Activated CD4-positive, alpha-beta memory T cell treated with anti-CD3 and anti-CD28 coated beads, Interleukin-2, amount 10 ng/mL, durations not matched to agents 7 days and 5 days (primary cell): Measurements from ENCODE around the gene EZR. TPM values are rescaled to one million over a fixed set of nuclear protein-coding genes. Genes with fewer than 3 reads are reported as not detected.
A peak's percentile ranks its signal among the peaks of the same experiment; 100 is the strongest.
"Not testable (repeated sequence)": the region's sequence is repeated elsewhere in the genome, so short reads cannot be mapped to it uniquely, and the experiment has no call there.

Source experiments
- CTCF ChIA-PET: fragments of 350-600 bp; sonication (Branson Sonifier 250); formaldehyde crosslinking; loops from one replicate; lab custom pipeline; 2021; ENCODE audit warnings: antibody characterized with exemption, inconsistent platforms; lab: Charles Lee
- POLR2A ChIA-PET: fragments of 350-600 bp; sonication (Branson Sonifier 250); formaldehyde crosslinking; loops from one replicate; lab custom pipeline; 2021; ENCODE audit warnings: antibody characterized with exemption; lab: Charles Lee
- DNase-seq: peaks from one replicate; pipeline ENCODE4 v3.0.0-alpha.2; 2020
- H3K27ac Mint-ChIP-seq: one replicate; pipeline ENCODE4 v1.8.0; 2021; ENCODE audit warnings: mild to moderate bottlenecking, mixed read lengths
- H3K27me3 Mint-ChIP-seq: one replicate; pipeline ENCODE4 v1.8.0; 2021; ENCODE audit warnings: mixed read lengths
- H3K36me3 Mint-ChIP-seq: one replicate; pipeline ENCODE4 v1.8.0; 2021; ENCODE audit warnings: low read depth, mixed read lengths
- H3K4me1 Mint-ChIP-seq: one replicate; pipeline ENCODE4 v1.8.0; 2021; ENCODE audit warnings: mixed read lengths
- H3K4me3 Mint-ChIP-seq: one replicate; pipeline ENCODE4 v1.8.0; 2021; ENCODE audit warnings: mild to moderate bottlenecking, mixed read lengths
- H3K9me3 Mint-ChIP-seq: one replicate; pipeline ENCODE4 v1.8.0; 2021; ENCODE audit warnings: mixed read lengths
- total RNA-seq, 2 experiments: library from RNA; stranded (reverse); gene quantifications; one replicate each; pipeline ENCODE4 v1.2.3, GENCODE V29; 2021

Gene EZR
- total RNA-seq, 2 experiments from 2014 or later = 225 to 228 TPM

DNA sequence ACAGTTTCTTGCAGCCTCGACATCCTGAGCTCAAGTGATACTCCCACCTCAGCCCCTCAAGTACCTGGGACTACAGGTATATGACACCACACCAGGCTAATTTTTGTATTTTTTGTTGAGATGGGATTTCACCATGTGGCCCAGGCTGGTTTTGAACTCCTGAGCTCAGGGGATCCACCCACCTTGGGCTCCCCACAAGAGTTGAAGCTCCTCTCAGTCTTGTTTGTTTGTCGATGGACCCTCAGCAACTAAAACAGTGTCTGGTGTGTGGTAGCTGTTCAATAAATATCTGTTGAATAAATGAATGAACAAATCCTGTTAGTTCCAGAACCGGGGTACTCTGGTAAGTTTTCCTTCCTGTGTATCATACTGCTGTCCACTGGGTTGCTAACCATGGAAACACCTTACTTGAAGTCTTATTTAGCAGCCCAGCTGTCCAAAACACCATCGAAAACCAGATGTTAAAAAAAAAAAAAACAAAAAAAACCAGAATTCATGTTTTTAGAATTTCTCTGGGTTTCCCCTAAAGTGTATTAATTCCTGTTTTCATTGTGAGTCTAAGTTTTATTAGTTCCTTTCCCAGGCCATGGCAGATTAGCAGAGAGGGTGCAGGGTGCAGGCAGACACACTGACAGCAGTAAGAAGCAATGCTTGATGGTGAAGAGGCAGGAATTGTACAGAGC, 7.8 kb upstream of the EZR start:
- H3K4me1 Mint-ChIP-seq = no peaks in the 10 kb centered on the region
- CTCF ChIA-PET = interaction anchor here (1.3 kb wide), 1 partner anchor 182 kb away, joined by 3 read pairs; no protein-coding TSS in a partner anchor
- no peak overlapping the region for H3K27ac Mint-ChIP-seq
- H3K4me3 Mint-ChIP-seq = no peak overlapping the region
- no peaks in the 10 kb centered on the region for H3K9me3 Mint-ChIP-seq
- H3K27me3 Mint-ChIP-seq = peaks cover 1% of the 10 kb centered on the region
- H3K36me3 Mint-ChIP-seq = no peaks in the 10 kb centered on the region
- POLR2A ChIA-PET = no interaction called here
- no peak for DNase-seq

DNA sequence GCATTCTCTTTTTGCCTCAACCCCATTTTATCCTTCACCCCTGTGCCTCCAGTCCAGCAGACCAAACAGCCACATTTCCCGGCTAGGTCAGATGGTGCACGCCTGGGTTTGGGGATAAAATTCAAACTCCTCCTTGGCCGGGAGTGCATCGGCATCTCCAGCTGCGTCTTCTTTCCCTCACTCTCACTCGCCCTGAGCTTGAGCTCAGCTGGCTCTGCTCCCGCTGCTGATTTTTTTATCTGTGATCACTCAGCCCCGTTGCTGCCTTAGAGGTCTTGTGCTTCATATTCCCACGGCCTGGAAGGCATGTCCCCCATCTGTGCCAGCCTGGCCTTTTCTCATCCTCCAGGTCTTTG, 6.8 kb upstream of the EZR start:
- H3K4me1 Mint-ChIP-seq = no peaks in the 10 kb centered on the region
- DNase-seq = no peak
- H3K9me3 Mint-ChIP-seq = no peaks in the 10 kb centered on the region
- peaks cover 1% of the 10 kb centered on the region for H3K27me3 Mint-ChIP-seq
- ChIA-PET POLR2A (no interaction called here), CTCF (interaction anchor here (0.8 kb wide), 1 partner anchor 44 kb away, joined by 3 read pairs; no protein-coding TSS in a partner anchor)
- H3K36me3 Mint-ChIP-seq = no peaks in the 10 kb centered on the region
- no peak overlapping the region for H3K27ac Mint-ChIP-seq
- H3K4me3 Mint-ChIP-seq = no peak overlapping the region

DNA sequence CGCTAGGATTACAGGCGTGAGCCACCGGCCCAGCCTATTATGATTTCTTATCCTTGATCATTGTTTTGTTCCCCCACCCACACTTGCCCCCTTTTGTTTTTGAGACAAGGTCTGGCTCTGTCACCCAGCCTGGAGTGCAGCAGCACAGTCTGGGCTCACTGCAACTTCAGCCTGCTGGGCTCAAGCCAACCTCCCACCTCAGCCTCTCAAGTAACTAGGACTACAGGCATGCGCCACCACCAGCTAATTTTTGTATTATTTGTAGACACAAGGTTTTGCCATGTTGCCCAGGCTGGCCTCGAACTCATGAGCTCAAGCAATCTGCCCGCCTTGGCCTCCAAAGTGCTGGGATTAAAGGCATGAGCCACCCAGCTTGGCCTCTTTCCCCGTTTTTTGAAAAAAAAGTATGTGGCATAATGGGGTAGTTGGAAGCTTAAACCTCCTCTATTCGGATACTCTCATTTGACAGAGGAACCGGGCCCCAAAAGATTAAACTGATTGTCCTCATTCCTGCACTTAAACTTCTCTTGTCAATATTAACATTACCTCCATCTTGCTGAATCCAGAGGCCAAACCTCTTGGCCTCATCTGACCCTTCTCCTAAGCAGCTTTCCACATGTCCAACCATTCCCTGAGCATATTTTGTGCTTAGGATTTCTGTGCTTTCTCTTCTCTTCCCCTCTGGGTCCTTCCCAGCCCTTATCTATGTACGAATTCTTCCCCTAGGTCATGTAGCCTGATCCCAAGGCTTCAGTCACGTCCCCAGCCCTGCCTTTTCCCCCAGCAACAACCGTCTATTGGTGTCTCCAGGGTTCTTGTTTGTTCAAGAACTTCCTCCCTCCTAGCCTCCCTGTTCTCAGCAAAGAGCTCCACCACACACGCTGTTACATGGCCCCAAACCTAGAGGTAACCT, 6.1 kb upstream of the EZR start:
- H3K9me3 Mint-ChIP-seq = no peaks in the 10 kb centered on the region
- no peak for DNase-seq
- ChIA-PET POLR2A (no interaction called here), CTCF (interaction anchor here (0.8 kb wide), 1 partner anchor 44 kb away, joined by 3 read pairs; no protein-coding TSS in a partner anchor)
- peaks cover 1% of the 10 kb centered on the region for H3K27me3 Mint-ChIP-seq
- peaks cover under 1% of the 10 kb centered on the region for H3K4me1 Mint-ChIP-seq
- no peak overlapping the region for H3K27ac Mint-ChIP-seq
- no peak overlapping the region for H3K4me3 Mint-ChIP-seq
- no peaks in the 10 kb centered on the region for H3K36me3 Mint-ChIP-seq

DNA sequence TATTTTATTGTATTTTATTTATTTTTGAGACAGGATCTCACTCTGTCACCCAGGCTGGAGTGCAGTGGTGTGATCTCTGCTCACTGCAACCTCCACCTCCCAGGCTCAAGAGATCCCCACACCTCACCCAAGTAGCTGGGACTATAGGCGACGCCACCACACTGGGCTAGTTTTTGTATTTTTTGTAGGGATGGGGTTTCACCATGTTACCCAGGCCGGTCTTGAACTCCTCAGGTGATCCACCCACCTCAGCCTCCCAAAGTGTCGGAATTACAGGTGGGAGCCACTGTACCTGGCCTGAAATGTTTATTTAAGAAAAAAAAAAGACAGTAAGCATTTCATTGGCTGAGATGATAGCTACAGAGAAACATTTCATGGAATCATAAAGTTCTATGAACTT, 4.4 kb upstream of the EZR start:
- H3K4me1 Mint-ChIP-seq, H3K9me3 Mint-ChIP-seq, DNase-seq, H3K27me3 Mint-ChIP-seq, H3K4me3 Mint-ChIP-seq, H3K36me3 Mint-ChIP-seq, H3K27ac Mint-ChIP-seq: not testable (repeated sequence)
- POLR2A ChIA-PET = interaction anchor here (0.9 to 2.4 kb wide), 3 partner anchors 30 to 46 kb away, joined by 4 to 11 read pairs (median 7); no protein-coding TSS in a partner anchor
- CTCF ChIA-PET = interaction anchor here (0.9 kb wide), 1 partner anchor 71 kb away, joined by 3 read pairs; no protein-coding TSS in a partner anchor

DNA sequence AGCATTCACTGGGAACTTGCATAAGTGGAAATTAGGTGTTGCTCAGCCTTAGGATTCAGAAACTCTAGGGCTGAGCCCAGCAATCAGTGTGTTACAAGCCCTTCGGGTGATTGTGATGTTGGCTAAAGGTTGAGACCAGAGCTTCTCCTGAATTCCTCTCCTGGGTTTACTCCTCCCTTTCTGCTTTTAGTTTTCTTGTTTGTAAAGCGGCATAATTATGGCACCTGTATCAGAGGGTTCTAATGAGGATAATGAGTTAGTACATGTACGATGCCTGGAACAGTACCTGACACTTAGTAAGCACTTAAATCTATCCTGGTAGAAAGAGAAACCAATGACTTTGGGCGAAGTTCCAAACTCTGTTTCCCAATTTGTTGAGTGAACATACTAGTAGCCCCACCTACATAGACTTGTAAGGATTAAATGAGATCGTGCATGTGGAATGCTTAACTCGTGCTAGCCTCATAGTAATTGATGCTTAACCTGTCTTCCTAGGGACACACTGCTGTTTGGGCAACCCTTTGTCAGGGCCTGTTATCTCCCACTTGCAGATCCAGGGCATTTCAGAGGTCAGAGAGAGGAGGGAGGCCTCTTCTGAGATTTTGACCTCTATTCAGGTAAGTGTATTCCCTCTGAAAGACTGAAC, 932 bp upstream of the EZR start:
- Mint-ChIP-seq H3K4me1 (peaks cover 21% of the 10 kb centered on the region), H3K27me3 (no peaks in the 10 kb centered on the region), H3K9me3 (no peaks in the 10 kb centered on the region), H3K4me3 (peak overlapping the region; percentile 64), H3K36me3 (peaks cover 30% of the 10 kb centered on the region), H3K27ac (peak overlapping the region; percentile 77)
- no peak for DNase-seq
- CTCF ChIA-PET = interaction anchor here (0.5 to 1.7 kb wide), 5 partner anchors 9 to 166 kb away, joined by 3 to 9 read pairs (median 3); no protein-coding TSS in a partner anchor
- POLR2A ChIA-PET = interaction anchor here (0.9 to 5.7 kb wide), 14 partner anchors 10 to 243 kb away, joined by 3 to 64 read pairs (median 6); partner anchors contain the start of genes DYNLT1 and SYTL3

DNA sequence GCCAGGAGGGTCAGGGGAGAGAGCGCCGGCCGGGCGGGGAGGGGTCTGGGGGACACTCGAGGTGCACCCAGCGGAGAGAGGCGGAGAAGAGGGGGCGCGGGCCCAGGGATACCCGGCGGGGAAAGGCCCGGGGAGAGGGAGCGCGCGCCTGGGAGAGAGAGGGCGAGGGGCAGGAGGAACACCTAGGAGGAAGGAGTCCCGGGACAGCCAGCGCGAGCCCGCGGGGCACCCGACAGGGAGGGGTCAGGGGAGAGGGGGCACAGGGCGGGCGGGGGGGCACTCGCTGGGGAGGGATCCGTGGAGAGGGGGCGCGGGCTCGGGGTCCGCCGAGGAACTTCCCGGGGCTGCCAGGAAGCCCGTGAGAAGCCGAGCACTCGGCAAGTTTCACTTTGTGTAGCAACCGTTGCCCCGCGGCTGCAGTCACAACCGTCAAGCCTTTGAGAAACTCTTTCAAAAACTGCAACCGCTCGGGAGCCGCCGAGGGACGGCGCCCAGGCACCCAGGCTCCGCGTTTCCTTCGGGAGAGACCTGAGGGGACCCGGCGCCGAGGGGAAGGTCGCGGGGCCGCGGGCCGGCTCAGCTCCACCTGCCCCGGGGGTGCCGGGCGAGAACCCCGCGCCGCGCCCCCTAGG, 471 bp downstream of the EZR start:
- Mint-ChIP-seq H3K9me3 (no peaks in the 10 kb centered on the region), H3K4me1 (peaks cover 35% of the 10 kb centered on the region), H3K4me3 (peak overlapping the region; percentile 99), H3K36me3 (peaks cover 44% of the 10 kb centered on the region), H3K27me3 (no peaks in the 10 kb centered on the region), H3K27ac (peak overlapping the region; percentile 77)
- POLR2A ChIA-PET = interaction anchor here (0.6 to 5.7 kb wide), 16 partner anchors 10 to 220 kb away, joined by 3 to 64 read pairs (median 5); no protein-coding TSS in a partner anchor
- DNase-seq = peak; percentile 78
- CTCF ChIA-PET = interaction anchor here (1.3 to 1.7 kb wide), 2 partner anchors 27 to 51 kb away, joined by 4 to 9 read pairs; no protein-coding TSS in a partner anchor

DNA sequence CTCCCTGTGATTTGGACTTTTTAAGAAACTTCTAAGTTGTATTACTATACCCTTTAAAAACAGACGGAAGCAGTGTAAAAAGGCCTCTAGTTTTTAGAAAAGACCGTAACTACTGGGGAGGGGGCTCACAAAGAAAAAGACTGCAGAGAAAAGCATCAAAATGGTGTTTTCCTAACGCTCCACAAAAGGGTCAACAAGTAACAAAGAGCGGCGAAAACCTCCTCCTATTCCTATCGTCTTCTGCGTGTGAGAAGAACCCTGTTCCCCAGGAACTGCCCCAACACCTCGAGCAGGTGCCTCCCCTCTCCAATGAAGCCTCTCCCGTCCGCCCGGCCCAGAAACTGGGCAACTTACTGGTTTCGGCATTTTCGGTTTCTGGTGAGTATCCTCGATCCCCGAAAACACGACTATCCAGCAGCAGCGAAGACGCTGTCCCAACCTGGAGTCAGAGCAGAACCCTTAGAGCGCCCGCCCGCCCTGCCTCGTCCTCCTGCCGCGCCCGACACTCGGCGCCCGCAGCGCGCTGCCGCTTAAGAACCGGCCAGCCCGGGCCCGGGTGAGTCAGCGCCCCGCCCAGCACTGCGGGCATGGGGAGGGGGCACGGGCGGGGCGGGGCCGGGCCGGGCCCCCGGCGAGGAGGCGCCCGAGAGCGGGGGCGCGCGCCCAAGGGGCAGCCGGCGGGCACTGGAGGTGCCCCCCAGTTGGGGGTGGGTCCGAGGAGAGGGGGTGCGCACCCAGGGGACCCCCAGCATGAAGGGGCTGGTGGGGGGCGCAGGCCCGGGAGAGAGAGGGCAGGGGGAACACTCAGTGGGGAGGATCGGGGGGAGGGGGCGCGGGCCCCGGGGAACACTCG, 1.2 kb downstream of the EZR start:
- H3K4me1 Mint-ChIP-seq = peaks cover 42% of the 10 kb centered on the region
- peak; percentile 84 for DNase-seq
- H3K27me3 Mint-ChIP-seq = no peaks in the 10 kb centered on the region
- peak overlapping the region; percentile 98 for H3K27ac Mint-ChIP-seq
- CTCF ChIA-PET = interaction anchor here (0.8 to 1.3 kb wide), 3 partner anchors 20 to 52 kb away, joined by 3 to 7 read pairs (median 3); no protein-coding TSS in a partner anchor
- POLR2A ChIA-PET = interaction anchor here (0.8 to 5.7 kb wide), 14 partner anchors 10 to 227 kb away, joined by 3 to 64 read pairs (median 6); partner anchors contain the start of genes RSPH3 and TAGAP
- H3K4me3 Mint-ChIP-seq = peak overlapping the region; percentile 99
- H3K36me3 Mint-ChIP-seq = peaks cover 50% of the 10 kb centered on the region
- no peaks in the 10 kb centered on the region for H3K9me3 Mint-ChIP-seq

DNA sequence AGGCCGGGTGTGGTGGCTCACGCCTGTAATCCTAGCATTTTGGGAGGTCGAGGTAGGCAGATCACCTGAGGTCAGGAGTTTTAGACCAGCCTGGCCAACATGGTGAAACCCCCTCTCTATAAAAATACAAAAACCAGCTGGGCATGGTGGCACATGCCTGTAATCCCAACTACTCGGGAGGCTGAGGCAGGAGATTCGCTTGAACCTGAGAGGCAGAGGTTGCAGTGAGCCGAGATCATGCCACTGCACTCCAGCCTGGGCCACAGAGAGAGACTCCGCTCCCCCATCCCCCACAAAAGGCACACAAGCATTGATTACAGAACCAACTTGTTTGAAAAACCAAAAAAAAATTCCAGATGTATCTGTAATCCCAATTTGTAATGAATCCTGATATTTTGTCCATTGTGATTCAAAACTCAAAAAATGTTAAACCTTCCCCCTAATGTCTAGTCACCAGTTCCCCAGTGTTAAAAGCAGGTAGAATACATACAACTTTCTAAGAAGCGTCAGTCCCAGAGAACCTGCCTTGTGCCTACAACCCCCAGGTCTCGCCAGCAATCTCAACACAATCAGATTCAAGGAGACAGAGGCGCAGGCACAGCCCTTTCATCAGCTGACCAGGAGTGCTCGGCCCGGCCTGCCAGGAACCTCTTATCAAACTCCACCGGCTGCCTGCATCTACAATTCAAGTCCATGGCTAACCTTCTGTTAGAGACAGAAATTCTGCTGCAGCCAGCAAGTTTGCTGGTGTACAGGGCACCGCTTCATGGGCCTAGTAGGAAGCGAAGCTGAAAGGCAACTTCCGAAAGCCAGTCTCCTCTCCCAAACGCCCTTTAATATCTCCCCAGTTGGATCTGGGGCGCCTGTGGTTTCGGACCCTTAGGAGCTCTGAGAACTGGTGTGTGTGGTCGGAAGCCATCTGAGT, 2.1 kb downstream of the EZR start:
- Mint-ChIP-seq H3K27ac (peak overlapping the region; percentile 98), H3K36me3 (peaks cover 59% of the 10 kb centered on the region), H3K4me1 (peaks cover 51% of the 10 kb centered on the region), H3K27me3 (no peaks in the 10 kb centered on the region), H3K4me3 (peak overlapping the region; percentile 99), H3K9me3 (no peaks in the 10 kb centered on the region)
- ChIA-PET CTCF (interaction anchor here (0.8 to 1.3 kb wide), 3 partner anchors 19 to 53 kb away, joined by 3 to 7 read pairs (median 3); no protein-coding TSS in a partner anchor), POLR2A (interaction anchor here (0.8 to 5.7 kb wide), 15 partner anchors 9 to 228 kb away, joined by 3 to 64 read pairs (median 4); partner anchors contain the start of genes RSPH3 and TAGAP)
- peak; percentile 49 for DNase-seq

DNA sequence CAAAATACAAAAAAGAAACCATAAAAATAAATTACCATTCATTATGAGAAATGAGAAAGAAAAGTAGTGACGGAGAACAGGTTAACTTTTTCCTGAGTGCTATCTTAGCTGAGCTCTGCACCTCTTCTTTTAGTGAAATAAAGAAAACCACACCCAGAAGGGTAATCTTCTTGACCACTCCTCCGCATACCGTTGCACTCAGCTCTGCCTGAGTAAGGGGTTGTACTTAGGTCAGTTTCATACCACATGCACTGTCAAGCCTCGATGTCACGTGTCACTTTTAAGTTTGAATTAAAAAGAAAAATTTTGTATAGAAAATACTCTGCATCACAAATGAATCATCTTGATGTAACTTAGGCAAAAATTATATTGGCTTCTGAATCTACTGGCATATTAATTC, 2.8 kb downstream of the EZR start:
- no peaks in the 10 kb centered on the region for H3K27me3 Mint-ChIP-seq
- ChIA-PET CTCF (no interaction called here), POLR2A (interaction anchor here (1.0 to 5.7 kb wide), 7 partner anchors 8 to 228 kb away, joined by 3 to 64 read pairs (median 7); no protein-coding TSS in a partner anchor)
- DNase-seq = no peak
- peak overlapping the region; percentile 99 for H3K4me3 Mint-ChIP-seq
- H3K36me3 Mint-ChIP-seq = peaks cover 65% of the 10 kb centered on the region
- no peaks in the 10 kb centered on the region for H3K9me3 Mint-ChIP-seq
- H3K4me1 Mint-ChIP-seq = peaks cover 59% of the 10 kb centered on the region
- H3K27ac Mint-ChIP-seq = peak overlapping the region; percentile 98

DNA sequence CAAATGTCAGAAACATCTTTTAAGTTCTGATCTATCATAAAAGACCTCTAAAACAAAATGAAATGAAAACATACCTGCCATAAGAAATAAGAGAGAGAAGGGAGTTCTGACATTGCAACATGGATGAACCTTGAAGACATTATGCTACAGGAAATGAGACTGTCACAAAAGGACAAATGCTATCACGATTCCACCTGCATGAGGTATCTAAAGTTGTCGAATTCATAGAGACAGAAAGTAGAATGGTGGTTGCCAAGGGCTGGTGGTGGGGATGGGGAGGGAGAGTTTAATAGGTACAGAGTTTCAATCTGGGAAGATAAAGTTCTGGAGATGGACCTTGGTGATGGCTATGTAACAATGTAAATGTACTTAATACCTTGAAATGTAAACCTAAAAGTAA, 3.3 kb downstream of the EZR start:
- Mint-ChIP-seq H3K9me3 (no peaks in the 10 kb centered on the region), H3K4me1 (peaks cover 62% of the 10 kb centered on the region), H3K36me3 (peaks cover 68% of the 10 kb centered on the region), H3K27me3 (no peaks in the 10 kb centered on the region), H3K27ac (peak overlapping the region; percentile 98), H3K4me3 (peak overlapping the region; percentile 99)
- POLR2A ChIA-PET = interaction anchor here (1.0 to 5.7 kb wide), 6 partner anchors 8 to 228 kb away, joined by 3 to 64 read pairs (median 8); no protein-coding TSS in a partner anchor
- no peak for DNase-seq
- CTCF ChIA-PET = no interaction called here
